CMK (cell line): Measurements from ENCODE around the gene SHOX.

ENCODE experiments used
- DNase-seq: peaks from one replicate; pipeline ENCODE4 v3.0.0-alpha.2; 2010; ENCODE audit warnings: low read depth

SHOX gene

GRCh38 chrX:666762-667720 lies 36.5 kb downstream of the SHOX start:
- DNase-seq, result no peak

- no peak for DNase-seq
These were observed 40.1 kb downstream of the SHOX start for GRCh38 chrX:670645-671044.

- no peak for DNase-seq
These were observed 42.3 kb downstream of the SHOX start for GRCh38 chrX:672931-673330.

- no peak for DNase-seq
These were observed 44.8 kb downstream of the SHOX start for GRCh38 chrX:675279-675954.

- no peak for DNase-seq
These were observed 45.3 kb downstream of the SHOX start for GRCh38 chrX:675955-676295.

GRCh38 chrX:677376-677775 lies 46.8 kb downstream of the SHOX start:
- no peak for DNase-seq

- DNase-seq, result no peak
These were observed 48.8 kb downstream of the SHOX start for GRCh38 chrX:679291-679979.

GRCh38 chrX:680062-680461 lies 49.5 kb downstream of the SHOX start:
- DNase-seq, result no peak

GRCh38 chrX:681989-682388 lies 51.4 kb downstream of the SHOX start:
- DNase-seq, result no peak

- no peak for DNase-seq
These were observed 52.3 kb downstream of the SHOX start for GRCh38 chrX:682892-683291.

- DNase-seq, result no peak
These were observed 53.0 kb downstream of the SHOX start for GRCh38 chrX:683576-683975.

GRCh38 chrX:685120-686032 lies 54.8 kb downstream of the SHOX start:
- no peak for DNase-seq

GRCh38 chrX:689983-690382 lies 59.4 kb downstream of the SHOX start:
- DNase-seq, result no peak

GRCh38 chrX:694800-695199 lies 64.2 kb downstream of the SHOX start:
- no peak for DNase-seq

- DNase-seq, result no peak
These were observed 67.6 kb downstream of the SHOX start for GRCh38 chrX:698206-698605.

GRCh38 chrX:700936-701335 lies 70.3 kb downstream of the SHOX start:
- DNase-seq, result no peak

GRCh38 chrX:701673-702072 lies 71.1 kb downstream of the SHOX start:
- DNase-seq, result no peak

- DNase-seq, result no peak
These were observed 72.9 kb downstream of the SHOX start for GRCh38 chrX:703466-703865.

- DNase-seq, result no peak
These were observed 73.3 kb downstream of the SHOX start for GRCh38 chrX:703866-704265.
